Mesothelial cell of epicardium (in vitro differentiated cells): ENCODE measurements around the gene IL2RA. TPM values are rescaled to one million over a fixed set of nuclear protein-coding genes. Genes with fewer than 3 reads are reported as not detected.

Experiments
- DNase-seq, 2 experiments: peaks; one replicate each; pipeline ENCODE4 v3.0.0; 2021; ENCODE audit warnings: low spot score in 2 of 2; ENCODE audit not compliant: unreplicated experiment in 2 of 2
- H3K27ac Mint-ChIP-seq: 2 replicates; pipeline ENCODE4 v1.8.0; 2021; ENCODE audit warnings: mixed read lengths
- H3K27me3 Mint-ChIP-seq: 2 replicates; pipeline ENCODE4 v1.8.0; 2021; ENCODE audit warnings: low read depth, mixed read lengths
- H3K36me3 Mint-ChIP-seq: 2 replicates; pipeline ENCODE4 v1.8.0; 2021; ENCODE audit warnings: mixed read lengths
- H3K4me1 Mint-ChIP-seq: 2 replicates; pipeline ENCODE4 v1.8.0; 2021; ENCODE audit warnings: mixed read lengths
- H3K4me3 Mint-ChIP-seq: 2 replicates; pipeline ENCODE4 v1.8.0; 2021; ENCODE audit warnings: mild to moderate bottlenecking, moderate library complexity, mixed read lengths
- H3K9me3 Mint-ChIP-seq: 2 replicates; pipeline ENCODE4 v1.8.0; 2021; ENCODE audit warnings: mixed read lengths
- CTCF ChIP-seq: fragments of 200-600 bp; sonication (generic); IDR thresholded peaks from one replicate; pipeline ENCODE4 v1.5.0; 2021; ENCODE audit warnings: antibody characterized with exemption; ENCODE audit not compliant: unreplicated experiment
- total RNA-seq: library from RNA; stranded (reverse); gene quantifications from 3 replicates; pipeline ENCODE4 v1.2.1, GENCODE V29; 2021

The IL2RA gene
- total RNA-seq, 1 donor from 2014 or later: not detected

- H3K4me3 Mint-ChIP-seq: no peak overlapping the region
- H3K27me3 Mint-ChIP-seq: peaks cover 34% of the 10 kb centered on the region
- H3K9me3 Mint-ChIP-seq: no peaks in the 10 kb centered on the region
- no peak for TF ChIP-seq CTCF
- no peaks in the 10 kb centered on the region for H3K36me3 Mint-ChIP-seq
- no peaks in the 10 kb centered on the region for H3K4me1 Mint-ChIP-seq
- no peak for DNase-seq
- no peak overlapping the region for H3K27ac Mint-ChIP-seq
Measured at GRCh38 chr10:6069081-6069931, 7.1 kb upstream of the IL2RA start.

GRCh38 chr10:6068422-6068821, 6.3 kb upstream of the IL2RA start:
- no peaks in the 10 kb centered on the region for H3K4me1 Mint-ChIP-seq
- no peak overlapping the region for H3K4me3 Mint-ChIP-seq
- no peak for DNase-seq
- H3K9me3 Mint-ChIP-seq: no peaks in the 10 kb centered on the region
- H3K36me3 Mint-ChIP-seq: no peaks in the 10 kb centered on the region
- TF ChIP-seq CTCF: no peak
- H3K27ac Mint-ChIP-seq: no peak overlapping the region
- H3K27me3 Mint-ChIP-seq: peaks cover 26% of the 10 kb centered on the region

GRCh38 chr10:6068006-6068405, 5.8 kb upstream of the IL2RA start:
- Mint-ChIP-seq H3K4me1 (no peaks in the 10 kb centered on the region), H3K36me3 (no peaks in the 10 kb centered on the region), H3K27ac (no peak overlapping the region), H3K27me3 (peaks cover 24% of the 10 kb centered on the region), H3K9me3 (no peaks in the 10 kb centered on the region), H3K4me3 (no peak overlapping the region)
- TF ChIP-seq CTCF: no peak
- no peak for DNase-seq

- no peaks in the 10 kb centered on the region for H3K36me3 Mint-ChIP-seq
Measured at GRCh38 chr10:6067457-6067856, 5.3 kb upstream of the IL2RA start.

GRCh38 chr10:6065835-6066234, 3.7 kb upstream of the IL2RA start:
- Mint-ChIP-seq H3K4me1 (no peaks in the 10 kb centered on the region), H3K27me3 (peaks cover 12% of the 10 kb centered on the region), H3K27ac (no peak overlapping the region), H3K4me3 (no peak overlapping the region), H3K9me3 (no peaks in the 10 kb centered on the region), H3K36me3 (no peaks in the 10 kb centered on the region)
- no peak for TF ChIP-seq CTCF
- no peak for DNase-seq

More at GRCh38 chr10:6067457-6067856, 5.3 kb upstream of the IL2RA start:
- DNase-seq: no peak
- Mint-ChIP-seq H3K9me3 (no peaks in the 10 kb centered on the region), H3K27ac (no peak overlapping the region), H3K27me3 (peaks cover 19% of the 10 kb centered on the region), H3K4me3 (no peak overlapping the region), H3K4me1 (no peaks in the 10 kb centered on the region)
- no peak for TF ChIP-seq CTCF
